Measurements from ENCODE around the gene CACNA2D3.

CACNA2D3 gene

GRCh38 chr3:54895613-54896012 is 773.3 kb downstream of the CACNA2D3 start:
- no peaks in the 10 kb centered on the region; the same call in 1 of the 2 replicates for H3K36me3 ChIP-seq (ENCODE audit: control insufficient read depth, insufficient read depth, low read length)
- H3K4me1 ChIP-seq (ENCODE audit: control insufficient read depth, insufficient read depth, low read length) = peaks cover 13% of the 10 kb centered on the region; the same call in 1 of the 2 replicates
- H3K27me3 ChIP-seq (ENCODE audit: control insufficient read depth, insufficient read depth, low read length) = no peaks in the 10 kb centered on the region
- H3K27ac ChIP-seq (ENCODE audit: low read depth, low read length) = no peak overlapping the region
- no peak overlapping the region for H3K4me3 ChIP-seq (ENCODE audit: low read depth, low read length)
- H3K9me3 ChIP-seq (ENCODE audit: control insufficient read depth, insufficient read depth, low read length) = no peaks in the 10 kb centered on the region
- H3K9ac ChIP-seq (ENCODE audit: low read depth, low read length) = no peak overlapping the region

GRCh38 chr3:54897028-54897711 is 774.8 kb downstream of the CACNA2D3 start:
- no peak overlapping the region for H3K9ac ChIP-seq (ENCODE audit: low read depth, low read length)
- no peaks in the 10 kb centered on the region for H3K27me3 ChIP-seq (ENCODE audit: control insufficient read depth, insufficient read depth, low read length)
- no peaks in the 10 kb centered on the region; the same call in 1 of the 2 replicates for H3K36me3 ChIP-seq (ENCODE audit: control insufficient read depth, insufficient read depth, low read length)
- H3K4me1 ChIP-seq (ENCODE audit: control insufficient read depth, insufficient read depth, low read length) = peaks cover 6% of the 10 kb centered on the region; the same call in 1 of the 2 replicates
- no peaks in the 10 kb centered on the region for H3K9me3 ChIP-seq (ENCODE audit: control insufficient read depth, insufficient read depth, low read length)
- no peak overlapping the region for H3K4me3 ChIP-seq (ENCODE audit: low read depth, low read length)
- H3K27ac ChIP-seq (ENCODE audit: low read depth, low read length) = no peak overlapping the region

GRCh38 chr3:54899273-54899672 is 776.9 kb downstream of the CACNA2D3 start:
- Histone ChIP-seq H3K9me3 (ENCODE audit: control insufficient read depth, insufficient read depth, low read length) (no peaks in the 10 kb centered on the region), H3K4me1 (ENCODE audit: control insufficient read depth, insufficient read depth, low read length) (no peaks in the 10 kb centered on the region), H3K4me3 (ENCODE audit: low read depth, low read length) (no peak overlapping the region), H3K9ac (ENCODE audit: low read depth, low read length) (no peak overlapping the region), H3K27ac (ENCODE audit: low read depth, low read length) (no peak overlapping the region), H3K27me3 (ENCODE audit: control insufficient read depth, insufficient read depth, low read length) (no peaks in the 10 kb centered on the region), H3K36me3 (ENCODE audit: control insufficient read depth, insufficient read depth, low read length) (no peaks in the 10 kb centered on the region; the same call in 1 of the 2 replicates)

GRCh38 chr3:54900838-54901591 is 778.7 kb downstream of the CACNA2D3 start:
- Histone ChIP-seq H3K36me3 (ENCODE audit: control insufficient read depth, insufficient read depth, low read length) (no peaks in the 10 kb centered on the region; the same call in 1 of the 2 replicates), H3K9ac (ENCODE audit: low read depth, low read length) (no peak overlapping the region), H3K9me3 (ENCODE audit: control insufficient read depth, insufficient read depth, low read length) (no peaks in the 10 kb centered on the region), H3K27me3 (ENCODE audit: control insufficient read depth, insufficient read depth, low read length) (no peaks in the 10 kb centered on the region), H3K27ac (ENCODE audit: low read depth, low read length) (no peak overlapping the region), H3K4me1 (ENCODE audit: control insufficient read depth, insufficient read depth, low read length) (no peaks in the 10 kb centered on the region), H3K4me3 (ENCODE audit: low read depth, low read length) (no peak overlapping the region)

- Histone ChIP-seq H3K9me3 (ENCODE audit: control insufficient read depth, insufficient read depth, low read length) (no peaks in the 10 kb centered on the region), H3K4me3 (ENCODE audit: low read depth, low read length) (no peak overlapping the region), H3K36me3 (ENCODE audit: control insufficient read depth, insufficient read depth, low read length) (no peaks in the 10 kb centered on the region; the same call in 1 of the 2 replicates), H3K4me1 (ENCODE audit: control insufficient read depth, insufficient read depth, low read length) (no peaks in the 10 kb centered on the region), H3K27ac (ENCODE audit: low read depth, low read length) (no peak overlapping the region), H3K27me3 (ENCODE audit: control insufficient read depth, insufficient read depth, low read length) (no peaks in the 10 kb centered on the region), H3K9ac (ENCODE audit: low read depth, low read length) (no peak overlapping the region)
These were observed 779.7 kb downstream of the CACNA2D3 start for GRCh38 chr3:54901906-54902685.

GRCh38 chr3:54905261-54905888 is 783.0 kb downstream of the CACNA2D3 start:
- Histone ChIP-seq H3K9ac (ENCODE audit: low read depth, low read length) (no peak overlapping the region), H3K27me3 (ENCODE audit: control insufficient read depth, insufficient read depth, low read length) (no peaks in the 10 kb centered on the region), H3K36me3 (ENCODE audit: control insufficient read depth, insufficient read depth, low read length) (no peaks in the 10 kb centered on the region), H3K9me3 (ENCODE audit: control insufficient read depth, insufficient read depth, low read length) (no peaks in the 10 kb centered on the region), H3K27ac (ENCODE audit: low read depth, low read length) (no peak overlapping the region), H3K4me3 (ENCODE audit: low read depth, low read length) (no peak overlapping the region), H3K4me1 (ENCODE audit: control insufficient read depth, insufficient read depth, low read length) (no peaks in the 10 kb centered on the region)

DNA sequence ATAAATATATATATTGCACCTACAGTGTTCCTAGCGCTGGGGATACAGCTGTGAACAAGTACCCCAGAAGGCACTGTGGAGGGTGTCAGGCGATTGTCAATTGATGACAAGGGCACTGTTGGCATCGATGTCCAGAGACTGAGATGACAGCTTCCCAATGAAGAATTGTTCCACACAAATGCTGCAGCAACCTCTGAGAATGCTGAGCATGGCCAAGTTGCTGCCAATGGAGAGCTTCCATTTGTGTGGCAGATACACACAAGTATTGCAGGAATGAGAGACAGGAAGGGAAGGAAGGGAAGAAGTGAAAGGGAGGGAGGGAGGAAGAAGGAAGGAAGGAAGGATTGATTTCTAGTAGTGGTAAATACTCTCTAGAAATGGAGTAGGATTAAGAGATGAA is 783.6 kb downstream of the CACNA2D3 start:
- no peak overlapping the region for H3K9ac ChIP-seq (ENCODE audit: low read depth, low read length)
- H3K9me3 ChIP-seq (ENCODE audit: control insufficient read depth, insufficient read depth, low read length) = no peaks in the 10 kb centered on the region
- H3K27ac ChIP-seq (ENCODE audit: low read depth, low read length) = no peak overlapping the region
- no peak overlapping the region for H3K4me3 ChIP-seq (ENCODE audit: low read depth, low read length)
- H3K36me3 ChIP-seq (ENCODE audit: control insufficient read depth, insufficient read depth, low read length) = no peaks in the 10 kb centered on the region
- no peaks in the 10 kb centered on the region for H3K4me1 ChIP-seq (ENCODE audit: control insufficient read depth, insufficient read depth, low read length)
- no peaks in the 10 kb centered on the region for H3K27me3 ChIP-seq (ENCODE audit: control insufficient read depth, insufficient read depth, low read length)

GRCh38 chr3:54906763-54907162 is 784.4 kb downstream of the CACNA2D3 start:
- Histone ChIP-seq H3K27me3 (ENCODE audit: control insufficient read depth, insufficient read depth, low read length) (no peaks in the 10 kb centered on the region), H3K9me3 (ENCODE audit: control insufficient read depth, insufficient read depth, low read length) (no peaks in the 10 kb centered on the region), H3K4me1 (ENCODE audit: control insufficient read depth, insufficient read depth, low read length) (no peaks in the 10 kb centered on the region), H3K27ac (ENCODE audit: low read depth, low read length) (no peak overlapping the region), H3K9ac (ENCODE audit: low read depth, low read length) (no peak overlapping the region), H3K36me3 (ENCODE audit: control insufficient read depth, insufficient read depth, low read length) (no peaks in the 10 kb centered on the region), H3K4me3 (ENCODE audit: low read depth, low read length) (no peak overlapping the region)

DNA sequence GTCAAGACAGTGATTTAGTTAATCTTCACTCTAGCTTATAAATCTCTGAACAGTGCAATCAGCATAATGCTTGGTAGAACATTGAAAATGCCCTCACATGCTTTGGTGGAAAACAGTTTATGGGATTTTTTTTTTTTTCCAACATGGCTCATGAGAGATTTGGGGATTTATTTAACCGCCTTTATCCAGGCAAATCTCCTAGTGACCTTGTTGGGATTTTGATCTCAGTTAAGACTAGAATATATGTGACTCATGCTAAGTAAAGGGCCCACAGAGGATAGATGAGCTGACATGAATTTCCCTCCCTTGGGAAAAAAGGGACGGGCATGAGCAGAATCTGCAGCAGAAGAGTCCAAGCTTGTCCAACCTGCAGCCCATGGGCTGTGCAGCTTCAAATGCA is 786.8 kb downstream of the CACNA2D3 start:
- Histone ChIP-seq H3K9me3 (ENCODE audit: control insufficient read depth, insufficient read depth, low read length) (0 out of 2 replicates have a peak, but pooled peaks cover 4% of the 10 kb centered on the region), H3K4me1 (ENCODE audit: control insufficient read depth, insufficient read depth, low read length) (no peaks in the 10 kb centered on the region), H3K27ac (ENCODE audit: low read depth, low read length) (no peak overlapping the region), H3K9ac (ENCODE audit: low read depth, low read length) (no peak overlapping the region), H3K36me3 (ENCODE audit: control insufficient read depth, insufficient read depth, low read length) (no peaks in the 10 kb centered on the region), H3K4me3 (ENCODE audit: low read depth, low read length) (no peak overlapping the region), H3K27me3 (ENCODE audit: control insufficient read depth, insufficient read depth, low read length) (no peaks in the 10 kb centered on the region)

- H3K27ac ChIP-seq (ENCODE audit: low read depth, low read length) = no peak overlapping the region
- H3K9ac ChIP-seq (ENCODE audit: low read depth, low read length) = no peak overlapping the region
- no peak overlapping the region for H3K4me3 ChIP-seq (ENCODE audit: low read depth, low read length)
- no peaks in the 10 kb centered on the region for H3K4me1 ChIP-seq (ENCODE audit: control insufficient read depth, insufficient read depth, low read length)
- no peaks in the 10 kb centered on the region for H3K27me3 ChIP-seq (ENCODE audit: control insufficient read depth, insufficient read depth, low read length)
- 0 out of 2 replicates have a peak, but pooled peaks cover 4% of the 10 kb centered on the region for H3K9me3 ChIP-seq (ENCODE audit: control insufficient read depth, insufficient read depth, low read length)
- no peaks in the 10 kb centered on the region for H3K36me3 ChIP-seq (ENCODE audit: control insufficient read depth, insufficient read depth, low read length)
These were observed 791.8 kb downstream of the CACNA2D3 start for GRCh38 chr3:54914180-54914579.
